ENCODE results near the gene ZDHHC11.

- TF ChIP-seq, protein P1, sequence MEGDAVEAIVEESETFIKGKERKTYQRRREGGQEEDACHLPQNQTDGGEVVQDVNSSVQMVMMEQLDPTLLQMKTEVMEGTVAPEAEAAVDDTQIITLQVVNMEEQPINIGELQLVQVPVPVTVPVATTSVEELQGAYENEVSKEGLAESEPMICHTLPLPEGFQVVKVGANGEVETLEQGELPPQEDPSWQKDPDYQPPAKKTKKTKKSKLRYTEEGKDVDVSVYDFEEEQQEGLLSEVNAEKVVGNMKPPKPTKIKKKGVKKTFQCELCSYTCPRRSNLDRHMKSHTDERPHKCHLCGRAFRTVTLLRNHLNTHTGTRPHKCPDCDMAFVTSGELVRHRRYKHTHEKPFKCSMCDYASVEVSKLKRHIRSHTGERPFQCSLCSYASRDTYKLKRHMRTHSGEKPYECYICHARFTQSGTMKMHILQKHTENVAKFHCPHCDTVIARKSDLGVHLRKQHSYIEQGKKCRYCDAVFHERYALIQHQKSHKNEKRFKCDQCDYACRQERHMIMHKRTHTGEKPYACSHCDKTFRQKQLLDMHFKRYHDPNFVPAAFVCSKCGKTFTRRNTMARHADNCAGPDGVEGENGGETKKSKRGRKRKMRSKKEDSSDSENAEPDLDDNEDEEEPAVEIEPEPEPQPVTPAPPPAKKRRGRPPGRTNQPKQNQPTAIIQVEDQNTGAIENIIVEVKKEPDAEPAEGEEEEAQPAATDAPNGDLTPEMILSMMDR (IDR thresholded peaks at IDR 0.05), result no peak
- no peak for TF ChIP-seq POLR2A (IDR thresholded peaks at IDR 0.05)
Measured at GRCh38 chr5:867300-867870, 16.6 kb upstream of the ZDHHC11 start.

Data from esophagus squamous epithelium (tissue), 4 donors.